ENCODE data around the gene RHBDD2. TPM values are rescaled to one million over a fixed set of nuclear protein-coding genes. Genes with fewer than 3 reads are reported as not detected.

The RHBDD2 gene
- total RNA-seq, 1 donor from 2014 or later: 72.5 TPM

GRCh38 chr7:75913437-75913836 is 34.6 kb downstream of the RHBDD2 start:
- Histone ChIP-seq H3K4me1 (peaks cover 35% of the 10 kb centered on the region), H3K27ac (no peak overlapping the region), H3K9me3 (no peaks in the 10 kb centered on the region), H3K27me3 (ENCODE audit: low read depth) (no peaks in the 10 kb centered on the region), H3K36me3 (no peaks in the 10 kb centered on the region), H3K4me3 (no peak overlapping the region)
- no peak for ATAC-seq
- intact Hi-C loops (cut with DNase I): no loop called here
- TF ChIP-seq, protein P1, sequence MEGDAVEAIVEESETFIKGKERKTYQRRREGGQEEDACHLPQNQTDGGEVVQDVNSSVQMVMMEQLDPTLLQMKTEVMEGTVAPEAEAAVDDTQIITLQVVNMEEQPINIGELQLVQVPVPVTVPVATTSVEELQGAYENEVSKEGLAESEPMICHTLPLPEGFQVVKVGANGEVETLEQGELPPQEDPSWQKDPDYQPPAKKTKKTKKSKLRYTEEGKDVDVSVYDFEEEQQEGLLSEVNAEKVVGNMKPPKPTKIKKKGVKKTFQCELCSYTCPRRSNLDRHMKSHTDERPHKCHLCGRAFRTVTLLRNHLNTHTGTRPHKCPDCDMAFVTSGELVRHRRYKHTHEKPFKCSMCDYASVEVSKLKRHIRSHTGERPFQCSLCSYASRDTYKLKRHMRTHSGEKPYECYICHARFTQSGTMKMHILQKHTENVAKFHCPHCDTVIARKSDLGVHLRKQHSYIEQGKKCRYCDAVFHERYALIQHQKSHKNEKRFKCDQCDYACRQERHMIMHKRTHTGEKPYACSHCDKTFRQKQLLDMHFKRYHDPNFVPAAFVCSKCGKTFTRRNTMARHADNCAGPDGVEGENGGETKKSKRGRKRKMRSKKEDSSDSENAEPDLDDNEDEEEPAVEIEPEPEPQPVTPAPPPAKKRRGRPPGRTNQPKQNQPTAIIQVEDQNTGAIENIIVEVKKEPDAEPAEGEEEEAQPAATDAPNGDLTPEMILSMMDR (IDR thresholded peaks at IDR 0.05): no peak
- DNase-seq: no peak

GRCh38 chr7:75914169-75914654 is 35.4 kb downstream of the RHBDD2 start:
- Histone ChIP-seq H3K4me1 (peaks cover 43% of the 10 kb centered on the region), H3K4me3 (peak overlapping the region; percentile 100), H3K27ac (peak overlapping the region; percentile 96), H3K36me3 (no peaks in the 10 kb centered on the region), H3K9me3 (no peaks in the 10 kb centered on the region), H3K27me3 (ENCODE audit: low read depth) (no peaks in the 10 kb centered on the region)
- DNase-seq: no peak
- ATAC-seq: peak in 1 of 2 donors; percentile 2
- intact Hi-C loops (cut with DNase I): no loop called here
- TF ChIP-seq, protein P1 (IDR thresholded peaks at IDR 0.05): no peak

DNA sequence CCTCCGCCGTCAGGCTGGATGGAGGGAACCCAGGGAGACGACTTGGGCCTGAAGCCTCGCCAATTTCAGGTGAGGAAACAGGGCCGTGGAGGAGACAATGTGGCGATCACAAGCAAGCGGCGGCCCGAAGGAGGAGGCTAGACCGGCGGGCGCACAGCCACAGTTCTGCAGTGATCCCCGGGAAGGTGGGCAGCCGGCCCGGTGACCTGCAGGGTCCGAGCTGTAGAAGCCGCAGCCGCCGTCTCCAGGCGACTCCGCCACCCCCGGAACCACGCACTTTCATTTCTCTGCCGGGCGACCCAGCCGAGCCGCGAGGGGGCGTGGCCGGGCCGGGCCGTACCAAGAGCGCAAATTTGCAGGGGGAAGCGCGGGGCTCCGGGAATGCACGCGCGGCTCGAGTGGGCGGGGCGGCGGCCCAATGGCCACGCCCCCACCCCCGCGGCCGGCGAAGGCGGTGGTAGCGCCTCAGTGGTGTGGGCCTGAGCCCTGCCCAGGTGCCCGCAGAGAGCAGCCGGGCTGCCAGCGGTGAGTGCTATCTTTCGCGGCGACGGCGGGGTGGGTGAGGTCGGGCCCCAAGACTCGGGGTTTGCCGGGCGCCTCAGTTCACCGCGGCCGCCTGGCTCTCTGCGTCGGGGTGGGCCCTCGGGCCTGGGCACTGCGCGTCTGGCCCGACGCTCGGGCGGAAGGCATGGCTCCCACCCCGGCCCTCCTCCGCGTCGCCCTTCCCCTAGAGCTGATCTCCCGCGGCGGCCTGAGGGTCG is 36.0 kb downstream of the RHBDD2 start, which contains the start of gene POR:
Gene POR (plus strand): TSS at position 501 of the 761 bp plus-strand sequence. CDS start 38,847 bp downstream, outside the sequence.
- Histone ChIP-seq H3K27me3 (ENCODE audit: low read depth) (no peaks in the 10 kb centered on the region), H3K27ac (peak within 1 kb of the TSS; percentile 96), H3K36me3 (no peaks in the 10 kb centered on the region), H3K4me3 (peak within 1 kb of the TSS; percentile 100), H3K9me3 (no peaks in the 10 kb centered on the region), H3K4me1 (peaks cover 44% of the 10 kb centered on the region)
- ATAC-seq (peak; percentile 99 to 100), DNase-seq (peak; percentile 96)
- TF ChIP-seq, protein P1 (IDR thresholded peaks at IDR 0.05): peak; percentile 12
- intact Hi-C loops (cut with DNase I): no loop called here

GRCh38 chr7:75915416-75916156 is 36.8 kb downstream of the RHBDD2 start:
- intact Hi-C loops (cut with DNase I): no loop called here
- ATAC-seq: peak; percentile 32 to 33
- no peaks in the 10 kb centered on the region for H3K9me3 ChIP-seq
- TF ChIP-seq, protein P1 (IDR thresholded peaks at IDR 0.05): no peak
- H3K4me1 ChIP-seq: peaks cover 48% of the 10 kb centered on the region
- no peaks in the 10 kb centered on the region for H3K36me3 ChIP-seq
- no peak for DNase-seq
- H3K27me3 ChIP-seq (ENCODE audit: low read depth): no peaks in the 10 kb centered on the region
- peak overlapping the region; percentile 96 for H3K27ac ChIP-seq
- H3K4me3 ChIP-seq: peak overlapping the region; percentile 100

- no peak for ATAC-seq
- peak overlapping the region; percentile 100 for H3K4me3 ChIP-seq
- no peaks in the 10 kb centered on the region for H3K27me3 ChIP-seq (ENCODE audit: low read depth)
- DNase-seq: no peak
- no peaks in the 10 kb centered on the region for H3K9me3 ChIP-seq
- TF ChIP-seq, protein P1 (IDR thresholded peaks at IDR 0.05): no peak
- intact Hi-C loops (cut with DNase I): no loop called here
- H3K36me3 ChIP-seq: no peaks in the 10 kb centered on the region
- H3K27ac ChIP-seq: peak overlapping the region; percentile 96
- H3K4me1 ChIP-seq: peaks cover 54% of the 10 kb centered on the region
Observed at GRCh38 chr7:75916259-75916658, 37.4 kb downstream of the RHBDD2 start.

Data from lower lobe of right lung (tissue), 2 donors.